OCI-LY1 (cell line): ENCODE data around the gene C7orf25.
"Not testable (repeated sequence)": the region's sequence is repeated elsewhere in the genome, so short reads cannot be mapped to it uniquely, and the experiment has no call there.

Source experiments
- H2AFZ ChIP-seq: fragments of 200-600 bp; sonication (generic), shearing (Covaris generic); 2 replicates; pipeline ENCODE4 v1.6.0; 2014; ENCODE audit warnings: antibody characterized with exemption, mild to moderate bottlenecking, low read length
- H3F3A ChIP-seq: fragments of 200-600 bp; sonication (generic), shearing (Covaris generic); 2 replicates; pipeline ENCODE4 v1.6.0; 2014; ENCODE audit warnings: mild to moderate bottlenecking, antibody characterized with exemption, low read length, moderate library complexity; ENCODE audit not compliant: insufficient read depth
- H3K27ac ChIP-seq: fragments of 200-600 bp; sonication (generic); 2 replicates; pipeline ENCODE4 v1.5.1; 2014; ENCODE audit warnings: low read length, mixed run types, mild to moderate bottlenecking, low read depth; ENCODE audit not compliant: poor library complexity, severe bottlenecking
- H3K27me3 ChIP-seq: fragments of 200-600 bp; sonication (generic); 2 replicates; pipeline ENCODE4 v1.6.0; 2014; ENCODE audit warnings: antibody characterized with exemption, mild to moderate bottlenecking, low read length, moderate library complexity; ENCODE audit not compliant: insufficient read depth
- H3K36me3 ChIP-seq: fragments of 200-600 bp; sonication (generic); 2 replicates; pipeline ENCODE4 v1.6.1; 2014; ENCODE audit warnings: mild to moderate bottlenecking, antibody characterized with exemption, low read length, moderate library complexity, mixed read lengths; ENCODE audit not compliant: insufficient read depth
- H3K4me1 ChIP-seq: fragments of 200-600 bp; sonication (generic); 2 replicates; pipeline ENCODE4 v1.5.1; 2014; ENCODE audit warnings: mild to moderate bottlenecking, low read length, moderate library complexity; ENCODE audit not compliant: insufficient read depth, severe bottlenecking
- H3K4me2 ChIP-seq: fragments of 200-600 bp; sonication (generic), shearing (Covaris generic); 2 replicates; pipeline ENCODE4 v1.6.1; 2014; ENCODE audit warnings: low read length
- H3K4me3 ChIP-seq: fragments of 200-600 bp; sonication (generic); 2 replicates; pipeline ENCODE4 v1.5.1; 2014; ENCODE audit warnings: low read length, low read depth, mild to moderate bottlenecking, mixed read lengths; ENCODE audit not compliant: poor library complexity, severe bottlenecking
- H3K79me2 ChIP-seq: fragments of 200-600 bp; shearing (Covaris generic); 2 replicates; pipeline ENCODE4 v1.6.1; 2016; ENCODE audit warnings: mixed run types, low read length, mixed read lengths; ENCODE audit not compliant: insufficient read depth
- H3K9ac ChIP-seq: fragments of 200-600 bp; sonication (generic), shearing (Covaris generic); 2 replicates; pipeline ENCODE4 v1.6.1; 2014; ENCODE audit warnings: mild to moderate bottlenecking, low read length, mixed read lengths
- H3K9me2 ChIP-seq: fragments of 200-600 bp; sonication (generic), shearing (Covaris generic); 2 replicates; pipeline ENCODE4 v1.6.1; 2014; ENCODE audit warnings: low read depth, mild to moderate bottlenecking, low read length, mixed read lengths
- H3K9me3 ChIP-seq: fragments of 200-600 bp; shearing (Covaris generic); 2 replicates; pipeline ENCODE4 v1.6.1; 2014; ENCODE audit warnings: low read length, mixed read lengths
- H4K20me1 ChIP-seq: fragments of 200-600 bp; sonication (generic), shearing (Covaris generic); 2 replicates; pipeline ENCODE4 v1.6.0; 2016; ENCODE audit warnings: mild to moderate bottlenecking, low read length; ENCODE audit not compliant: insufficient read depth
- EZH2 ChIP-seq: fragments of 200-600 bp; sonication (generic), shearing (Covaris generic); IDR thresholded peaks from 2 replicates; pipeline ENCODE4 v1.8.0; 2017; ENCODE audit warnings: borderline replicate concordance, mixed run types, mild to moderate bottlenecking, antibody characterized with exemption, low read length, moderate library complexity, mixed read lengths
- TF ChIP-seq, protein P1 (sequence below): fragments of 200-600 bp; sonication (generic), shearing (Covaris generic); IDR thresholded peaks from 2 replicates; pipeline ENCODE4 v1.5.1; 2017; ENCODE audit warnings: mild to moderate bottlenecking, antibody characterized with exemption, low read length, moderate library complexity, mixed read lengths

The C7orf25 gene

DNA sequence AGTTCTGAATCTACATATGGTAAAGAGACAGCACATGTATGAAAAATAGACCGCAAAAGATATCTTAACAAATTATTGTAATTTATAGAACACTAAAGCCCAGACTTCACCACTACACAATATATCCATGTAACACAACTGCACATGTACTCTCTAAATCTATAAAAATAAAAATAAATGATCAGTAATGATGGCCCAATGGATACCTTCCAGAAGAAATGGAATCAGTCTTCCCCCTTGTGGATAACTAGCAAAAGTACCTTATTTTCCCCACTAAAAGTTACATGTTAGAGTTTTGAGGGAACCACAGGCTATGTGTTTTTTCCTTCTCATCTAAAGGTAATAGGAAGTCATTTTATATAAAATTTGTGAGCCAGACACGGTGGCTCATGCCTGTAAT lies 25.7 kb downstream of the C7orf25 start:
- H3K27me3 ChIP-seq: 0 out of 2 replicates have a peak, but pooled peaks cover 11% of the 10 kb centered on the region
- H3F3A ChIP-seq: no peaks in the 10 kb centered on the region
- no peak for TF ChIP-seq EZH2
- TF ChIP-seq, protein P1, sequence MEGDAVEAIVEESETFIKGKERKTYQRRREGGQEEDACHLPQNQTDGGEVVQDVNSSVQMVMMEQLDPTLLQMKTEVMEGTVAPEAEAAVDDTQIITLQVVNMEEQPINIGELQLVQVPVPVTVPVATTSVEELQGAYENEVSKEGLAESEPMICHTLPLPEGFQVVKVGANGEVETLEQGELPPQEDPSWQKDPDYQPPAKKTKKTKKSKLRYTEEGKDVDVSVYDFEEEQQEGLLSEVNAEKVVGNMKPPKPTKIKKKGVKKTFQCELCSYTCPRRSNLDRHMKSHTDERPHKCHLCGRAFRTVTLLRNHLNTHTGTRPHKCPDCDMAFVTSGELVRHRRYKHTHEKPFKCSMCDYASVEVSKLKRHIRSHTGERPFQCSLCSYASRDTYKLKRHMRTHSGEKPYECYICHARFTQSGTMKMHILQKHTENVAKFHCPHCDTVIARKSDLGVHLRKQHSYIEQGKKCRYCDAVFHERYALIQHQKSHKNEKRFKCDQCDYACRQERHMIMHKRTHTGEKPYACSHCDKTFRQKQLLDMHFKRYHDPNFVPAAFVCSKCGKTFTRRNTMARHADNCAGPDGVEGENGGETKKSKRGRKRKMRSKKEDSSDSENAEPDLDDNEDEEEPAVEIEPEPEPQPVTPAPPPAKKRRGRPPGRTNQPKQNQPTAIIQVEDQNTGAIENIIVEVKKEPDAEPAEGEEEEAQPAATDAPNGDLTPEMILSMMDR: peak; percentile 24; the same call in 1 of the 2 replicates
- H3K9ac ChIP-seq: no peak overlapping the region
- no peak overlapping the region for H3K27ac ChIP-seq
- no peaks in the 10 kb centered on the region for H3K9me3 ChIP-seq
- no peaks in the 10 kb centered on the region for H3K36me3 ChIP-seq
- H3K9me2 ChIP-seq: no peaks in the 10 kb centered on the region
- H3K4me3 ChIP-seq: no peak overlapping the region
- no peak overlapping the region for H3K4me2 ChIP-seq
- H3K79me2 ChIP-seq: no peaks in the 10 kb centered on the region
- peaks cover 15% of the 10 kb centered on the region for H3K4me1 ChIP-seq
- H2AFZ ChIP-seq: no peak overlapping the region
- H4K20me1 ChIP-seq: no peaks in the 10 kb centered on the region

DNA sequence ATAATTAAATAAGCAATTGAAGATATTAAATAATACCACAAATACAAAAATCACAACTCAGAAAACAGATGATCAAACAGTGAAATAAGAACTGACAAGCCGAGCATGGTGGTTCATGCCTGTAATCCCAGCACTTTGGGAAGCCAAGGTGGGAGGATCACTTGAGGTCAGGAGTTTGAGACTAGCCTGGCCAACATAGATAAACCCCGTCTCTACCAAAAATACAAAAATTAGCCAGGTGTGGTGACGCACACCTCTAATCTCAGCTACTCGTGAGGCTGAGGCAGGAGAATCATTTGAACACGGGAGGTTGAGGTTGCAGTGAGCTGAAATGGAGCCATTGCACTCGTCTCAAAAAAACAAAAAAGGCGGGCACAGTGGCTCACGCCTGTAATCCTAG lies 26.7 kb downstream of the C7orf25 start:
- H3F3A ChIP-seq: not testable (repeated sequence)

DNA sequence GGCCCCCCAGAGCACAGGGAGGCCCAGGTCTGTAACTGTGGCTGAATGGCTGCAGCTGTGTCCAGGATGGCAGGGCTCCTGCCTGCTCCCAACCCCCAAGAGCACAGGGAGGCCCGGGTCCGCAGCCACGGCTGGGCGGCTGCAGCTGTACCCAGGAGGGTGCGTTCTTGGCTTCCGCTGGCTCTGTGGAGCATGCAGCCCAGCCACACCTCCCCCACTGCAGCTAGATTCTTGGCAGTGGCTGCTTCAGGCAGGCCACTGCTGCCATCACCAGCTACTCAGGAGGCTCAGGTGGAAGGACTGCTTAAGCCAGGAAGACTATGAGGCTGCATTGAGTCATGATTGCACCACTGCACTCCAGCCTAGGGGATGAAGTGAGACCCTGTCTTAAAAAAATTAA lies 27.9 kb downstream of the C7orf25 start:
- Histone ChIP-seq H3K9ac (no peak overlapping the region), H3K36me3 (no peaks in the 10 kb centered on the region), H3K9me3 (no peaks in the 10 kb centered on the region), H3K4me3 (no peak overlapping the region), H3K27me3 (0 out of 2 replicates have a peak, but pooled peaks cover 10% of the 10 kb centered on the region), H3K9me2 (no peaks in the 10 kb centered on the region), H3K4me1 (peaks cover 14% of the 10 kb centered on the region), H3K4me2 (no peak overlapping the region), H3K79me2 (no peaks in the 10 kb centered on the region), H2AFZ (no peak overlapping the region), H4K20me1 (no peaks in the 10 kb centered on the region), H3F3A (no peaks in the 10 kb centered on the region), H3K27ac (no peak overlapping the region)
- no peak for TF ChIP-seq EZH2
- TF ChIP-seq, protein P1: no peak

More for the DNA sequence above, 26.7 kb downstream of the C7orf25 start:
- Histone ChIP-seq H3K4me1 (peaks cover 15% of the 10 kb centered on the region), H3K27me3 (0 out of 2 replicates have a peak, but pooled peaks cover 11% of the 10 kb centered on the region)
- H3K36me3 ChIP-seq, H2AFZ ChIP-seq, H3K9ac ChIP-seq, H3K27ac ChIP-seq, H4K20me1 ChIP-seq, H3K9me3 ChIP-seq, H3K4me2 ChIP-seq, H3K9me2 ChIP-seq, H3K79me2 ChIP-seq, H3K4me3 ChIP-seq: not testable (repeated sequence)

DNA sequence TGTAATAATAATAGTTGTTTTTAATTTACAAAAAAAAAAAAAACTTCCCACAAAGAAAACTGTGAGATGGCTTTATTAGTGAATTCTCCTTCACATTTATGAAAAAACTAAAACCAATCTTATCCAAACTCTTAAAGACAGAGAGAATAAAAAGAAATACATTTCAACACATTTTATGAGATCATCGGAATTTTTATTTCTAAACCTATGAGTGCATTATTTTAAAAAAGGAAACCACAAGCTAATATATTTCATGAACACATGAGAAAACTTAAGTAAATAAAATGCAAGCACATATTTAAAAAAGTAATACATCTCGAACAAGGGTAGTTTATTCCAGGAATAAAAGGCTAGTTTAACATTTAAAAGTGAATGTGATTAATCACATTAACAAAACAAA lies 31.5 kb downstream of the C7orf25 start:
- Histone ChIP-seq H3K27me3 (no peaks in the 10 kb centered on the region), H3K9ac (no peak overlapping the region), H3K36me3 (no peaks in the 10 kb centered on the region), H3K4me3 (no peak overlapping the region), H3K27ac (no peak overlapping the region), H3K9me2 (no peaks in the 10 kb centered on the region), H3K4me1 (peaks cover 4% of the 10 kb centered on the region), H3K4me2 (no peak overlapping the region), H4K20me1 (no peaks in the 10 kb centered on the region), H2AFZ (no peak overlapping the region), H3K9me3 (no peaks in the 10 kb centered on the region), H3K79me2 (no peaks in the 10 kb centered on the region), H3F3A (no peaks in the 10 kb centered on the region)
- no peak for TF ChIP-seq EZH2
- TF ChIP-seq, protein P1: no peak
